GM23338 (cell line): ENCODE measurements around the gene SHROOM2. TPM values are rescaled to one million over a fixed set of nuclear protein-coding genes. Genes with fewer than 3 reads are reported as not detected.

ENCODE experiments used
- ATAC-seq: fragments of 200-7000 bp; cut with Tn5 transposase; 3 replicates; pipeline ENCODE4 v1.9.1; 2020
- DNase-seq: peaks from one replicate; pipeline ENCODE4 v3.0.0-alpha.2; 2015; ENCODE audit warnings: low spot score
- H2AFZ ChIP-seq: fragments of 200-600 bp; sonication (generic); 2 replicates; pipeline ENCODE4 v1.8.0; 2016; ENCODE audit warnings: antibody characterized with exemption, mild to moderate bottlenecking, moderate library complexity
- H3F3A ChIP-seq: fragments of 200-600 bp; sonication (generic); replicated peaks from 2 replicates; pipeline ENCODE4 v1.8.0; 2017; ENCODE audit warnings: antibody characterized with exemption, mixed run types, low read depth
- H3K27ac ChIP-seq: fragments of 200-600 bp; sonication (generic); 2 replicates; pipeline ENCODE4 v1.6.1; 2016; ENCODE audit warnings: low read depth
- H3K27me3 ChIP-seq: fragments of 200-600 bp; sonication (generic); 2 replicates; pipeline ENCODE4 v1.8.0; 2016; ENCODE audit warnings: mild to moderate bottlenecking, mixed run types, moderate library complexity; ENCODE audit not compliant: insufficient read depth
- H3K36me3 ChIP-seq: fragments of 200-600 bp; sonication (generic); 2 replicates; pipeline ENCODE4 v1.8.0; 2016; ENCODE audit warnings: mild to moderate bottlenecking; ENCODE audit not compliant: insufficient read depth
- H3K4me1 ChIP-seq: fragments of 200-600 bp; sonication (generic); 2 replicates; pipeline ENCODE4 v1.8.0; 2016; ENCODE audit warnings: mild to moderate bottlenecking, moderate library complexity; ENCODE audit not compliant: insufficient read depth
- H3K4me2 ChIP-seq: fragments of 200-600 bp; sonication (generic); 2 replicates; pipeline ENCODE4 v1.7.1; 2017; ENCODE audit warnings: mixed run types
- H3K4me3 ChIP-seq: fragments of 200-600 bp; sonication (generic); 2 replicates; pipeline ENCODE4 v1.6.1; 2016; ENCODE audit warnings: mixed run types
- H3K79me2 ChIP-seq: fragments of 200-600 bp; sonication (generic); replicated peaks from 2 replicates; pipeline ENCODE4 v1.8.0; 2017; ENCODE audit warnings: mild to moderate bottlenecking; ENCODE audit not compliant: insufficient read depth
- H3K9me2 ChIP-seq: fragments of 200-600 bp; sonication (generic); 2 replicates; pipeline ENCODE4 v1.8.0; 2017; ENCODE audit not compliant: insufficient read depth
- H4K20me1 ChIP-seq: fragments of 200-600 bp; sonication (generic); replicated peaks from 2 replicates; pipeline ENCODE4 v1.8.0; 2017; ENCODE audit warnings: mild to moderate bottlenecking; ENCODE audit not compliant: insufficient read depth
- H3K27ac Mint-ChIP-seq: 2 replicates; pipeline ENCODE4 v1.8.0; 2020; ENCODE audit warnings: inconsistent platforms, mild to moderate bottlenecking, moderate library complexity, mixed read lengths
- H3K27me3 Mint-ChIP-seq: 3 replicates; pipeline ENCODE4 v1.8.0; 2022; ENCODE audit warnings: low read depth, mild to moderate bottlenecking, moderate library complexity, mixed read lengths, inconsistent platforms; ENCODE audit not compliant: insufficient read depth, poor library complexity
- H3K36me3 Mint-ChIP-seq: 3 replicates; pipeline ENCODE4 v1.8.0; 2021; ENCODE audit warnings: low read depth, mild to moderate bottlenecking, inconsistent platforms, moderate library complexity, mixed read lengths
- H3K4me1 Mint-ChIP-seq: 3 replicates; pipeline ENCODE4 v1.8.0; 2020; ENCODE audit warnings: mild to moderate bottlenecking, inconsistent platforms, mixed read lengths
- H3K4me3 Mint-ChIP-seq: 3 replicates; pipeline ENCODE4 v1.8.0; 2021; ENCODE audit warnings: moderate library complexity, mild to moderate bottlenecking, inconsistent platforms, mixed read lengths
- H3K9me3 Mint-ChIP-seq: 3 replicates; pipeline ENCODE4 v1.8.0; 2020; ENCODE audit warnings: moderate library complexity, mild to moderate bottlenecking, inconsistent platforms, mixed read lengths
- CREB1 ChIP-seq: fragments of 250-450 bp; sonication (Bioruptor Pico); IDR thresholded peaks from 2 replicates; pipeline ENCODE4 v1.5.0; 2020; ENCODE audit warnings: low read depth, mild to moderate bottlenecking, moderate library complexity
- CTCF ChIP-seq, 2 experiments: fragments of 200-600 bp in 1 of 2; sonication (generic) in 1 of 2; conservative IDR thresholded peaks; 2 replicates each; pipeline versions ENCODE4 v1.5.1 to v1.6.1; 2016 to 2017; ENCODE audit warnings: antibody characterized with exemption in 2 of 2, low read depth in 2 of 2, mild to moderate bottlenecking in 2 of 2, moderate library complexity in 1 of 2
- ETS1 ChIP-seq: IDR thresholded peaks from 2 replicates; pipeline ENCODE4 v1.6.1; 2016; ENCODE audit warnings: antibody characterized with exemption
- EZH2 ChIP-seq: fragments of 200-600 bp; sonication (generic); IDR thresholded peaks from one replicate; pipeline ENCODE4 v1.8.0; 2017; ENCODE audit warnings: antibody characterized with exemption, mild to moderate bottlenecking, low read depth; ENCODE audit not compliant: unreplicated experiment
- NANOG ChIP-seq: IDR thresholded peaks from 2 replicates; pipeline ENCODE4 v1.6.1; 2016; ENCODE audit warnings: antibody characterized with exemption, borderline replicate concordance
- POLR2AphosphoS5 ChIP-seq: IDR thresholded peaks from 2 replicates; pipeline ENCODE4 v1.6.1; 2016; ENCODE audit warnings: antibody characterized with exemption, low read depth
- REST ChIP-seq: IDR thresholded peaks from one replicate; pipeline ENCODE4 v1.6.1; 2018; ENCODE audit warnings: antibody characterized with exemption; ENCODE audit not compliant: unreplicated experiment
- ZNF462 ChIP-seq: fragments of 250-450 bp; sonication (Bioruptor Pico); IDR thresholded peaks from 2 replicates; pipeline ENCODE4 v1.5.0; 2020; ENCODE audit warnings: mild to moderate bottlenecking, moderate library complexity
- polyA plus RNA-seq: library from polyadenylated mRNA; unstranded; fragments of >200 nt; fragmentation: Nextera tagmentation; extraction: Ambion mirVana; gene quantifications from 2 replicates; pipeline ENCODE4 v1.2.1, GENCODE V29; 2016
- total RNA-seq: library from RNA; depleted of rRNA; stranded (reverse); fragments of >200 nt; shearing (Covaris generic); gene quantifications from 2 replicates; pipeline ENCODE4 v1.2.3, GENCODE V29; 2014

Gene SHROOM2
- total and polyA plus RNA-seq, 2 experiments from 2014 or later, result 3.5 to 15.8 TPM

GRCh38 chrX:9853307-9853706, 67.1 kb downstream of the SHROOM2 start:
- no peak for ATAC-seq
- Mint-ChIP-seq H3K36me3 (peaks cover 7% of the 10 kb centered on the region; the same call in 1 of the 3 replicates), H3K4me3 (no peak overlapping the region; the same call in 2 of the 3 replicates), H3K4me1 (peaks cover 35% of the 10 kb centered on the region), H3K27ac (no peak overlapping the region), H3K27me3 (peaks cover 2% of the 10 kb centered on the region), H3K9me3 (no peaks in the 10 kb centered on the region)
- DNase-seq, result no peak
- no peak overlapping the region for H3K4me3 ChIP-seq
- no peaks in the 10 kb centered on the region for H3K36me3 ChIP-seq
- peaks cover 13% of the 10 kb centered on the region; the same call in 1 of the 2 replicates for H3K79me2 ChIP-seq
- no peaks in the 10 kb centered on the region for H3F3A ChIP-seq
- no peak overlapping the region for H3K27ac ChIP-seq
- H4K20me1 ChIP-seq, result no peaks in the 10 kb centered on the region
- TF ChIP-seq ETS1, result no peak
- no peak for TF ChIP-seq POLR2AphosphoS5
- TF ChIP-seq CTCF (conservative IDR thresholded peaks at IDR 0.05; ENCODE audit: low read depth in 2 of 2), result no peak
- TF ChIP-seq ZNF462, result no peak
- no peak for TF ChIP-seq NANOG
- no peak for TF ChIP-seq CREB1
- TF ChIP-seq EZH2, result no peak
- no peak for TF ChIP-seq REST
- H2AFZ ChIP-seq, result no peak overlapping the region
- H3K4me1 ChIP-seq, result peaks cover 11% of the 10 kb centered on the region; the same call in 1 of the 2 replicates
- no peaks in the 10 kb centered on the region for H3K9me2 ChIP-seq
- H3K4me2 ChIP-seq, result no peak overlapping the region
- H3K27me3 ChIP-seq, result no peaks in the 10 kb centered on the region
